SJSA1 (cell line): Measurements from ENCODE around the gene SPG21. TPM values are rescaled to one million over a fixed set of nuclear protein-coding genes. Genes with fewer than 3 reads are reported as not detected.
"Not testable (repeated sequence)": the region's sequence is repeated elsewhere in the genome, so short reads cannot be mapped to it uniquely, and the experiment has no call there.

Experiments
- DNase-seq, 2 experiments: peaks; one replicate each; pipeline ENCODE4 v3.0.0-alpha.2; 2015 to 2020; ENCODE audit warnings: low spot score in 2 of 2, low read depth in 1 of 2
- H3K27ac ChIP-seq: fragments of 250-450 bp; sonication (Bioruptor Pico); 2 replicates; pipeline ENCODE4 v1.5.1; 2020; ENCODE audit warnings: mild to moderate bottlenecking, moderate library complexity
- H3K27me3 ChIP-seq: fragments of 250-450 bp; sonication (Bioruptor Pico); replicated peaks from 2 replicates; pipeline ENCODE4 v1.5.1; 2020; ENCODE audit warnings: mild to moderate bottlenecking, moderate library complexity
- H3K36me3 ChIP-seq: fragments of 250-450 bp; sonication (Bioruptor Pico); 2 replicates; pipeline ENCODE4 v1.5.1; 2020; ENCODE audit warnings: mild to moderate bottlenecking
- H3K4me1 ChIP-seq: fragments of 250-450 bp; sonication (Bioruptor Pico); replicated peaks from 2 replicates; pipeline ENCODE4 v1.6.1; 2021; ENCODE audit warnings: mild to moderate bottlenecking
- H3K4me3 ChIP-seq: fragments of 250-450 bp; sonication (Bioruptor Pico); 2 replicates; pipeline ENCODE4 v1.5.1; 2020; ENCODE audit warnings: mild to moderate bottlenecking
- H3K9me3 ChIP-seq: fragments of 250-450 bp; sonication (Bioruptor Pico); replicated peaks from 2 replicates; pipeline ENCODE4 v1.5.1; 2020; ENCODE audit warnings: mild to moderate bottlenecking
- total RNA-seq: library from RNA; depleted of rRNA; stranded (reverse); fragments of >200 nt; shearing (Covaris generic); gene quantifications from 2 replicates; pipeline ENCODE4 v1.2.3, GENCODE V29; 2014

SPG21 gene
- total RNA-seq, 1 experiment from 2014 or later = 49.0 TPM

- Histone ChIP-seq H3K27ac (no peak overlapping the region), H3K36me3 (peaks cover 47% of the 10 kb centered on the region), H3K4me3 (no peak overlapping the region), H3K4me1 (no peaks in the 10 kb centered on the region), H3K27me3 (no peaks in the 10 kb centered on the region), H3K9me3 (no peaks in the 10 kb centered on the region)
- DNase-seq = no peak
These were observed 31.8 kb upstream of the SPG21 start for GRCh38 chr15:65021488-65021887.

GRCh38 chr15:65020419-65020818 lies 30.7 kb upstream of the SPG21 start:
- no peaks in the 10 kb centered on the region for H3K27me3 ChIP-seq
- no peak for DNase-seq
- no peak overlapping the region for H3K4me3 ChIP-seq
- H3K36me3 ChIP-seq = peaks cover 44% of the 10 kb centered on the region
- no peak overlapping the region for H3K27ac ChIP-seq
- no peaks in the 10 kb centered on the region for H3K4me1 ChIP-seq
- H3K9me3 ChIP-seq = no peaks in the 10 kb centered on the region

DNA sequence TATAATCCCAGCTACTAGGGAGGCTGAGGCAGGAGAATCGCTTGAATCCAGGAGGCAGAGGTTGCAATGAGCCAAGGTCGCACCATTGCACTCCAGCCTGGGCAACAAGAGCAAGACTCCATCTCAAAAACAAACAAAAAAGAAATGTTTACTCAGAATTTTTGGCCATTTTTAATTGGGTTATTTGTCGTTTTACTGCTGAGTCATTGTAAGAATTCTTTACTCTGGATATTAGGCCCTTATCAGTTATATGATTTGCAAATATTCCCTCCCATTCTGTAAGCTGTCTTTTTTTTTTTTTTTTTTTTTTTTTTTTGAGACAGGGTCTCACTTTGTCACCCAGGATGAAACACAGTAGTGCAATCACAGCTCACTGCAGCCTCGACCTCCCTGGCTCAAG lies 21.5 kb upstream of the SPG21 start:
- H3K4me3 ChIP-seq, H3K9me3 ChIP-seq, H3K27ac ChIP-seq, H3K4me1 ChIP-seq, H3K27me3 ChIP-seq, DNase-seq: not testable (repeated sequence)
- peaks cover 61% of the 10 kb centered on the region for H3K36me3 ChIP-seq

GRCh38 chr15:65008983-65009382 lies 19.3 kb upstream of the SPG21 start:
- DNase-seq = no peak
- Histone ChIP-seq H3K36me3 (peaks cover 48% of the 10 kb centered on the region), H3K9me3 (no peaks in the 10 kb centered on the region), H3K27ac (no peak overlapping the region), H3K27me3 (no peaks in the 10 kb centered on the region), H3K4me3 (no peak overlapping the region), H3K4me1 (no peaks in the 10 kb centered on the region)

- DNase-seq = no peak
- Histone ChIP-seq H3K4me3 (no peak overlapping the region), H3K36me3 (peaks cover 38% of the 10 kb centered on the region), H3K4me1 (no peaks in the 10 kb centered on the region), H3K27ac (no peak overlapping the region), H3K9me3 (no peaks in the 10 kb centered on the region), H3K27me3 (no peaks in the 10 kb centered on the region)
These were observed 17.2 kb upstream of the SPG21 start for GRCh38 chr15:65006876-65007275.

GRCh38 chr15:65004993-65005392 lies 15.3 kb upstream of the SPG21 start:
- DNase-seq = no peak
- Histone ChIP-seq H3K27ac (no peak overlapping the region), H3K36me3 (peaks cover 32% of the 10 kb centered on the region), H3K4me3 (no peak overlapping the region), H3K9me3 (no peaks in the 10 kb centered on the region), H3K4me1 (no peaks in the 10 kb centered on the region), H3K27me3 (no peaks in the 10 kb centered on the region)

DNA sequence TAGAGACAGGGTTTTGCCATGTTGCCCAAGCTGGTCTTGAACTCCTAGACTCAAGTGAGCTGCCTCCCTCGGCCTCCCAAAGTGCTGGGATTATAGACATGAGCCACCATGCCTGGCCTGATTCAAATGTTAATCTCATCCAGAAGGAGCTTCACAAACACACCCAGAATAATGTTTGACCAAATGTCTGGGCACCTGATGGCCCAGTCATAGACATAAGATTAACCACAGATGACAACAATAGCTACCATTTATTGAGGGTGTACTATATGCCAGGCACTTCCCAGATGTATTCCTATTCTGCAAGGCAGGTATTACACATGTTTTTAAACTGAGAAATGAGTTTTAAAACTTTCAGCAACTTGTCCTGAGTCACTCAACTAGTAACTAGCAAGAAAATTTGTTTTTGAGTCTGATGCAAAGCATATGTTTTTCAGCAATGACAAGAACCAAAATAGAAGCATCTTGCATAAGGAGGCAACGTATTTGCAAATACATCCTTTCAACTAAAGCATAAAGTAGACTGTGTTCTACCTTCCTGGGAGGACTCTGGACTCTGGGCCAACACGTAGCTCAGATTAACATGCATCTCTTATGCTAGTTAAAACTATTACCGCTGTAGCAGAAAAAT lies 8.1 kb upstream of the SPG21 start:
- Histone ChIP-seq H3K27me3 (no peaks in the 10 kb centered on the region), H3K36me3 (0 out of 2 replicates have a peak, but pooled peaks cover 6% of the 10 kb centered on the region), H3K4me3 (no peak overlapping the region), H3K27ac (no peak overlapping the region), H3K4me1 (no peaks in the 10 kb centered on the region), H3K9me3 (no peaks in the 10 kb centered on the region)
- no peak for DNase-seq

DNA sequence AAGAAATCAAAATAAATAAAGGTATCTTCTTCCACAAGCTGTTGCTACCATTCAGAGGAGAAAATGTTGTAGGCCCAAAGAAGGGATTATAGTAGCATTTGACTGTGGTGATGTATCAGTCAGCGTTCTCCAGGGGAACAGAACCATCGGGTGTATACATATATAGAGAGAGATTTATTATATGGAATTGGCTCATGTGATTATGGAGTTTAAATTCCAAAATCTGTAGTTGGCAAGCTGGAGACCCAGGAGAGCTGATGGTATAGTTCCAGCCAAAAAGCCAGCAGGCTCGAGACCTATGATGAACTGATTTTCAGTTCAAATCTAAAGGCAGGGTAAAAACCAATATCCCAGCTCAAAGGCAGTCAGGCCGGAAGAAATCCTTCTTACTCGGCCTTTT lies 7.4 kb upstream of the SPG21 start:
- H3K36me3 ChIP-seq = 0 out of 2 replicates have a peak, but pooled peaks cover 6% of the 10 kb centered on the region
- H3K27ac ChIP-seq = no peak overlapping the region
- no peaks in the 10 kb centered on the region for H3K9me3 ChIP-seq
- H3K27me3 ChIP-seq = no peaks in the 10 kb centered on the region
- no peaks in the 10 kb centered on the region for H3K4me1 ChIP-seq
- no peak for DNase-seq
- no peak overlapping the region for H3K4me3 ChIP-seq

DNA sequence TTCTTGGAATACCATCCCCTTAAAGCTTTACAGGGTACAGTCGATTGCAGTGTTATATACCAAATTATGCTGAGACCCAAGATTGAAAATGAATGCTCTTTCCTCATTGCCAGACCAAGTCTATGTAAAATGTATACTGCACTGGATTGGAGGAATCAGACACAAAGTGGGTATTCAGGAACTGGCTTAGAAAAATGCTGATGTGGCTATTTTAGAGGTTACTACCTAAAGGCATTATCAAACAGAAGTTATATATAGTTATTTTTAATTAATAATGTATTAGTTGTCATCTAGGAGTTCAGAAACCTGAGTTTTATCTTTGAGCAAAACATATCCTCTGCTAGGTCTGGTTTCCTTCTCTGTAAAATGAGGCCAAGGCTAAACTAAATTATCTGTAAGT lies 3.6 kb upstream of the SPG21 start:
- DNase-seq = no peak
- no peak overlapping the region for H3K4me3 ChIP-seq
- H3K9me3 ChIP-seq = no peaks in the 10 kb centered on the region
- H3K27ac ChIP-seq = no peak overlapping the region
- no peaks in the 10 kb centered on the region for H3K36me3 ChIP-seq
- H3K27me3 ChIP-seq = no peaks in the 10 kb centered on the region
- H3K4me1 ChIP-seq = peaks cover 5% of the 10 kb centered on the region

DNA sequence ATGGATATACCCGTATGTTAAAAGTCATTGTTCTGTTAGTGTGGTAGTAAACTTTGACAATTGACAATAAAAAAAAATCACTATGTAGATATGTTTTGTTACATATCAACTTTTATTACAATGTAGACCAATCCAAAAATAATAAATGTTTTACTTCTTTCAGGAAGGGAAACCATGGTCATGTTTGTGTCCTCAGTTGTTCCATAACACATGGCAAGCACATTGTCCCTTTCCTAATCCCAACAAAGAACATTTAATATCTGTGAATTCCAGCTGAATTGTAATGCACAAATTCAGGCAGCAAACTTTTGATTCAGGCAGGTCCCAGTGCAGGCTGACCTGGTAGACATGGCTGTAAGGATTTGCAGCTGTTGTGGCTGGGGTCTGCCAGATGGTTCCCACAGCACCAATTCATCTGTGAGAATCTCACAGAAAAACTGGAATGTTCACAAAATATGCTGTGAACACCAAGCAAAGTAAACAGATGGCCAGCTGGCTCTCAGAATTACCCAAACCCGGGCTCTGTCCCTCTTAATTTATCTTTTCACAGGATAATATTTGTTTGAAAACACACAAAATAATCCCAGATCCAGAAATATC lies 1.9 kb upstream of the SPG21 start:
- no peaks in the 10 kb centered on the region for H3K27me3 ChIP-seq
- no peaks in the 10 kb centered on the region for H3K36me3 ChIP-seq
- no peaks in the 10 kb centered on the region for H3K9me3 ChIP-seq
- peaks cover 5% of the 10 kb centered on the region for H3K4me1 ChIP-seq
- no peak overlapping the region for H3K4me3 ChIP-seq
- DNase-seq = no peak
- no peak overlapping the region for H3K27ac ChIP-seq

DNA sequence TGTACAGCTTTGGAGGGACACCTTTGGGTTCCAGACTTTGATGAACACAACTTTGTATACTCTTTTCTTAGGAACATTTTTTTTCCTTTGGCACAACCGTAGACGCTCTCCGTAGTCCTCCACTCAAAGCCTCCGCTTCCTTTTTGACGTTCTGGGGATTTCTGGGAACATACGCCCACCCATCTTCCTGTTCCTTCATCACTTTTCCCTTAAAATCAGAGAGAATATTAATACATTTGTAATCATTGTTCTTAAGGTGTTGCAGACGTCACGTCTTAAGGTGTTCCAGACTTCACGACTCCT lies 405 bp upstream of the SPG21 start:
- Histone ChIP-seq H3K9me3 (no peaks in the 10 kb centered on the region), H3K27me3 (no peaks in the 10 kb centered on the region), H3K4me1 (peaks cover 12% of the 10 kb centered on the region), H3K27ac (peak overlapping the region; percentile 70), H3K36me3 (no peaks in the 10 kb centered on the region), H3K4me3 (peak overlapping the region; percentile 94)
- no peak for DNase-seq

DNA sequence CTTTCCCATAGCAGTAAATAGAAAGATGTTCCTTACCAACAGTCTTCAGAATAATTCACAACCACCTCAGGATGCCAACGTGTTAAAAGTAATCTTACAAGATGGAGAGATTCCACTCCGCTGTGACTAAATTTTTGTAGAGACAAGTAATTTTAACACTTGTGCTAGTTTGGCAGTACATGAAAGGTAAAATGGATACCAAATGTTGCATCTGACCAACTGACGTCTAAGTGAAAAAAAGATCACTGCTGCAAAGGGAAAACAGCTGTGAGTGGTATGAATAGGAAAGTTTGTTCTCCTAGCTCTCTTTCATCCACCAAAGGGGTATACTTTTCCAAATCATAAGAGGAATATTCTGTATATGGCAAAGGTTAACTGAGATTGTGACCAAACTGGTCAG lies 2.6 kb downstream of the SPG21 start:
- H3K4me1 ChIP-seq = peaks cover 16% of the 10 kb centered on the region
- H3K9me3 ChIP-seq = no peaks in the 10 kb centered on the region
- no peak overlapping the region for H3K4me3 ChIP-seq
- DNase-seq = no peak
- H3K36me3 ChIP-seq = peaks cover 9% of the 10 kb centered on the region
- no peak overlapping the region for H3K27ac ChIP-seq
- no peaks in the 10 kb centered on the region for H3K27me3 ChIP-seq

DNA sequence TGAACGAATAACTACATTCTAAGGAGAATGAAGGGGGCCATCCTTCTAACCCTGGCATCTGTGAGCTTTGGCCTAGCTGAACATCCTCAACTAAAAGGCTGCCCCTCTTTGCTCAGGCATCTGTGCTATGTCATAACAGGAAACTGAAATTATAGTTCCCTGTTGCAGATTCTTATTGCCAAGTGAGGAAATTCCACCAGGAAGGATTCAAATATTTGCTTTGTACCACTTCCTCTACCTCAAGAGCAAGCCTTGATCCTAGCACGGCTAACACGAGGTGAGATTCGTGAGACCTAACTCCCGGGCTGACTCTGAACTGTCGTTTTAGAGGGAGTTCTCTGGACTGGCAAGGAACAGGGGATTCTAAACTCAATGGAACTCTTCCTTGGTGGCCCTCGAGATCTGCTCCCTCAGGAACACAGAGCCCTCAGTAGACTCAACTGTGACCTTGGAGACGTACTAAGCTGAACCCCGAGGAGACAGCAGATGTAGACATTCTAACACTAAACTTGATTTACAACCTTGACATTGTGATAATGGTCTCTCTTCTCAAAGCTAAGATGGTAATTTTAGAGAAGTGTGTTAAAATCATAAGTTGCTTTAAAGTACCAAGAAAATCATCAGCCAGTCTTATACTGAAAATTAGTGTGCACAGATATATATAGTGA lies 4.2 kb downstream of the SPG21 start:
- peaks cover 9% of the 10 kb centered on the region for H3K36me3 ChIP-seq
- no peaks in the 10 kb centered on the region for H3K9me3 ChIP-seq
- peaks cover 15% of the 10 kb centered on the region for H3K4me1 ChIP-seq
- H3K27ac ChIP-seq = peak overlapping the region; percentile 44; the same call in 1 of the 2 replicates
- peak in 1 of 2 experiments; percentile 10 for DNase-seq
- H3K4me3 ChIP-seq = no peak overlapping the region
- no peaks in the 10 kb centered on the region for H3K27me3 ChIP-seq

DNA sequence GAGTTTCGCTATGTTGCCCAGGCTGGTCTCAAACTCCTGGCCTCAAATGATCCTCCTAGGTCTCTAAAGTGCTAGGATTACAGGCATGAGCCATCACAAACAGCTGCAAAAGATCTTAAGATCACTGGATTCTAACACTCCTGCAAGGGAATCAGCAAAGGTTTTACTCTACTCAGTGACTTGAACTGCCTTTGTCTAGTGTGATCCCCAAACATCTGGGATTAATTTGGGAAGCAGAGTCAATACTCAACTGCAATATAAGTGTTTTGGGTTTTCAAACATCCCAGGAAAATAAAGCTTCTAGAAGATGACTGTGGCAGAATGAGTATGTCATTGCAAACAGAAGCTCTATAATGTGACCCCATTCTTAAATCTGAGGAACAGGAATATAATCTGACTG lies 7.2 kb downstream of the SPG21 start:
- peaks cover 11% of the 10 kb centered on the region for H3K4me1 ChIP-seq
- no peak for DNase-seq
- H3K36me3 ChIP-seq = peaks cover 21% of the 10 kb centered on the region
- H3K27ac ChIP-seq = no peak overlapping the region
- no peaks in the 10 kb centered on the region for H3K9me3 ChIP-seq
- no peak overlapping the region for H3K4me3 ChIP-seq
- no peaks in the 10 kb centered on the region for H3K27me3 ChIP-seq
